CD4-positive, alpha-beta T cell treated with Interleukin-6 at 100 ng/mL for 8 hours (primary cell): ENCODE results near the gene ITGAL.
A peak's percentile ranks its signal among the peaks of the same experiment; 100 is the strongest.

Source experiments
- DNase-seq: peaks from one replicate; pipeline ENCODE4 v3.0.0-alpha.2; 2020; ENCODE audit warnings: mixed read lengths, low spot score

The ITGAL gene

GRCh38 chr16:30541502-30542329 is 69.2 kb downstream of the ITGAL start:
- DNase-seq, result no peak

- no peak for DNase-seq
Observed at GRCh38 chr16:30543067-30543466, 70.5 kb downstream of the ITGAL start.

- DNase-seq, result no peak
Observed at GRCh38 chr16:30546115-30546514, 73.6 kb downstream of the ITGAL start.

- DNase-seq, result no peak
Observed at GRCh38 chr16:30548416-30549253, 76.1 kb downstream of the ITGAL start.

GRCh38 chr16:30551781-30552180 is 79.2 kb downstream of the ITGAL start:
- peak; percentile 83 for DNase-seq

- DNase-seq, result no peak
Observed at GRCh38 chr16:30552956-30553355, 80.4 kb downstream of the ITGAL start.

- no peak for DNase-seq
Observed at GRCh38 chr16:30553393-30553899, 80.9 kb downstream of the ITGAL start.

- DNase-seq, result no peak
Observed at GRCh38 chr16:30554557-30555314, 82.2 kb downstream of the ITGAL start.

GRCh38 chr16:30555315-30556124 is 83.0 kb downstream of the ITGAL start:
- no peak for DNase-seq

GRCh38 chr16:30556125-30556473 is 83.6 kb downstream of the ITGAL start:
- no peak for DNase-seq

GRCh38 chr16:30557707-30557956 is 85.1 kb downstream of the ITGAL start:
- no peak for DNase-seq

GRCh38 chr16:30557957-30558788 is 85.6 kb downstream of the ITGAL start, which contains the start of gene ZNF764:
Gene ZNF764, minus strand, starts transcription at chr16:30558374. Its CDS starts 192 bp downstream, at chr16:30558182.
- DNase-seq, result peak; percentile 98

GRCh38 chr16:30558789-30559377 is 86.3 kb downstream of the ITGAL start:
- DNase-seq, result no peak

GRCh38 chr16:30559690-30560089 is 87.1 kb downstream of the ITGAL start:
- no peak for DNase-seq

- no peak for DNase-seq
Observed at GRCh38 chr16:30561089-30561816, 88.7 kb downstream of the ITGAL start.

- DNase-seq, result no peak
Observed at GRCh38 chr16:30562021-30562420, 89.5 kb downstream of the ITGAL start.

- DNase-seq, result no peak
Observed at GRCh38 chr16:30565526-30565925, 93.0 kb downstream of the ITGAL start.

GRCh38 chr16:30565984-30566383 is 93.4 kb downstream of the ITGAL start:
- no peak for DNase-seq

- no peak for DNase-seq
Observed at GRCh38 chr16:30566531-30566930, 94.0 kb downstream of the ITGAL start.
